Measurements from ENCODE around the gene RETREG3. TPM values are rescaled to one million over a fixed set of nuclear protein-coding genes. Genes with fewer than 3 reads are reported as not detected.
"Not testable (repeated sequence)": the region's sequence is repeated elsewhere in the genome, so short reads cannot be mapped to it uniquely, and the experiment has no call there.

Gene RETREG3
- total and polyA plus RNA-seq, 5 donors from 2014 or later = 116 to 243 (median 214) TPM

DNA sequence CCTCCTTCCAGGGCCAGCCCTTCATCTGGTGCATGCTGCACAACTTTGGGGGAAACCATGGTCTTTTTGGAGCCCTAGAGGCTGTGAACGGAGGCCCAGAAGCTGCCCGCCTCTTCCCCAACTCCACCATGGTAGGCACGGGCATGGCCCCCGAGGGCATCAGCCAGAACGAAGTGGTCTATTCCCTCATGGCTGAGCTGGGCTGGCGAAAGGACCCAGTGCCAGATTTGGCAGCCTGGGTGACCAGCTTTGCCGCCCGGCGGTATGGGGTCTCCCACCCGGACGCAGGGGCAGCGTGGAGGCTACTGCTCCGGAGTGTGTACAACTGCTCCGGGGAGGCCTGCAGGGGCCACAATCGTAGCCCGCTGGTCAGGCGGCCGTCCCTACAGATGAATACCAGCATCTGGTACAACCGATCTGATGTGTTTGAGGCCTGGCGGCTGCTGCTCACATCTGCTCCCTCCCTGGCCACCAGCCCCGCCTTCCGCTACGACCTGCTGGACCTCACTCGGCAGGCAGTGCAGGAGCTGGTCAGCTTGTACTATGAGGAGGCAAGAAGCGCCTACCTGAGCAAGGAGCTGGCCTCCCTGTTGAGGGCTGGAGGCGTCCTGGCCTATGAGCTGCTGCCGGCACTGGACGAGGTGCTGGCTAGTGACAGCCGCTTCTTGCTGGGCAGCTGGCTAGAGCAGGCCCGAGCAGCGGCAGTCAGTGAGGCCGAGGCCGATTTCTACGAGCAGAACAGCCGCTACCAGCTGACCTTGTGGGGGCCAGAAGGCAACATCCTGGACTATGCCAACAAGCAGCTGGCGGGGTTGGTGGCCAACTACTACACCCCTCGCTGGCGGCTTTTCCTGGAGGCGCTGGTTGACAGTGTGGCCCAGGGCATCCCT lies 65.7 kb downstream of the RETREG3 start:
- Histone ChIP-seq H3K27ac (ENCODE audit: insufficient read depth, low read length, poor library complexity, severe bottlenecking) (no peak overlapping the region), H3K4me3 (ENCODE audit: low read depth, low read length) (no peak overlapping the region), H3K9me3 (ENCODE audit: control insufficient read depth in 2 of 2, low read length in 2 of 2) (no peaks in the 10 kb centered on the region), H3K27me3 (ENCODE audit: control insufficient read depth, insufficient read depth, low read length) (no peaks in the 10 kb centered on the region), H3K4me1 (ENCODE audit: control insufficient read depth, insufficient read depth, low read length, poor library complexity, severe bottlenecking) (peaks cover 16% of the 10 kb centered on the region), H3K36me3 (ENCODE audit: control insufficient read depth, insufficient read depth, low read length) (no peaks in the 10 kb centered on the region)
- DNase-seq (no peak), ATAC-seq (ENCODE audit: low read depth in 2 of 2) (no peak)
- Mint-ChIP-seq H3K9me3 (no peaks in the 10 kb centered on the region), H3K27ac (no peak overlapping the region), H3K36me3 (peaks cover 8% of the 10 kb centered on the region), H3K27me3 (no peaks in the 10 kb centered on the region), H3K4me3 (no peak overlapping the region), H3K4me1 (peaks cover 0 to 15% (median 7%) of the 10 kb centered on the region in 4 donors)

DNA sequence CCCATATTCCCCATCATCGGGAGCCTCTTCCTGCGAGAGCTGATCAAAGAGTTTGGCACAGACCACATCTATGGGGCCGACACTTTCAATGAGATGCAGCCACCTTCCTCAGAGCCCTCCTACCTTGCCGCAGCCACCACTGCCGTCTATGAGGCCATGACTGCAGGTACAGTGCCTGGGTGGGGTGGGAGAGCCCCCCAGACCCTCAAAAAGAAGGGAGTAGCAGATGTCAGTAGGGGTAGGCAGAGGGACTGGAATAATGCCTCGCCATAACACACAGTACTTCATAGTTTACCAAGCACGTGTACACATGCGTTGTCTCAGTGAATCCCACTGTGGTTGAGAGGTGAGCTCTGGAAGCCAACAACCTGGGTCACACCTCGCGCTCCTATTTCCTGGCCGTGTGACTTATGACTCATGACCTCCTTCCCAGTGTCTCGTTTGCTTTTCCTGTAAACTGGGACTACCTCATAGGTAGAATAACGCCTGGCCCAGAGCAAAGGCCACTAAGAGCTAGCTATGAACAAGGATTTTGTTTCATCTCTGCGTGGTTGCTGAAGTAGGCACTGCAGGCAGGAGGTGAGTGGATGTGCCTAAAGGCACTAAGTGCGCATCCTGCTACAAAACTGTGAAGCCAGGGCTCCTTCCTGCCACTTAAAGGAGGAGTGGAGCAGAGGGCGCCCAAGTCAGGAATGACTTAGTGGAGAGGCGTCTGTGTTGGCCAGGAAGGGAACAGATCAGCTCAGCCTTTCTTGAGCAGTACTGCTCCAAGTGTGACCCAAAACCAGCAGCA lies 67.9 kb downstream of the RETREG3 start:
- Histone ChIP-seq H3K27me3 (ENCODE audit: control insufficient read depth, insufficient read depth, low read length) (no peaks in the 10 kb centered on the region), H3K27ac (ENCODE audit: insufficient read depth, low read length, poor library complexity, severe bottlenecking) (no peak overlapping the region), H3K4me1 (ENCODE audit: control insufficient read depth, insufficient read depth, low read length, poor library complexity, severe bottlenecking) (peaks cover 20% of the 10 kb centered on the region), H3K4me3 (ENCODE audit: low read depth, low read length) (no peak overlapping the region), H3K36me3 (ENCODE audit: control insufficient read depth, insufficient read depth, low read length) (no peaks in the 10 kb centered on the region), H3K9me3 (ENCODE audit: control insufficient read depth in 2 of 2, low read length in 2 of 2) (no peaks in the 10 kb centered on the region)
- Mint-ChIP-seq H3K4me3 (peak overlapping the region in 2 of 4 donors; percentile 8 to 70), H3K4me1 (peaks cover 0 to 29% (median 14%) of the 10 kb centered on the region in 4 donors), H3K9me3 (no peaks in the 10 kb centered on the region), H3K27ac (peak overlapping the region in 2 of 3 donors; percentile 13 to 43), H3K36me3 (peaks cover 8% of the 10 kb centered on the region), H3K27me3 (no peaks in the 10 kb centered on the region)
- DNase-seq (no peak), ATAC-seq (ENCODE audit: low read depth in 2 of 2) (no peak)

DNA sequence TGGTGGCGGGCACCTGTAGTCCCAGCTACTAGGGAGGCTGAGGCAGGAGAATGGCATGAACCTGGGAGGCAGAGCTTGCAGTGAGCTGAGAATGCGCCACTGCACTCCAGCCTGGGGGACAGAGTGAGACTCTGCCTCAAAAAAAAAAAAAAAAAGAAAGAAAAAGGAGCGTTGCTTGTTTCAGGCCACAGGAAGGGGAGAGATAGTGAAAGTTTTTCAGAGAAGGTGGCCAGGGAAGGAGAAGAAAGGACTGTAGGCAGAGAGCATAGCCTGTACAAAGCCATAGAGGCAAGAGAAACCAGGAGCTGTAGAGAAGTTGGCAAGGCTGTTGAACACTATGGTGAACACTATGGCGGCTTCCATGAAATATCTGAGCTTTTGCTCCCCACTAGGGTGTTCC lies 68.6 kb downstream of the RETREG3 start:
- H3K36me3 ChIP-seq (ENCODE audit: control insufficient read depth, insufficient read depth, low read length); H3K9me3 ChIP-seq (ENCODE audit: control insufficient read depth in 2 of 2, low read length in 2 of 2); DNase-seq; H3K27ac ChIP-seq (ENCODE audit: insufficient read depth, low read length, poor library complexity, severe bottlenecking); H3K36me3 Mint-ChIP-seq; H3K4me3 ChIP-seq (ENCODE audit: low read depth, low read length); H3K27me3 ChIP-seq (ENCODE audit: control insufficient read depth, insufficient read depth, low read length); H3K9me3 Mint-ChIP-seq; ATAC-seq (ENCODE audit: low read depth in 2 of 2); H3K27me3 Mint-ChIP-seq: not testable (repeated sequence)
- Mint-ChIP-seq H3K4me1 (peaks cover 0 to 32% (median 17%) of the 10 kb centered on the region in 4 donors), H3K4me3 (peak overlapping the region in 1 of 4 donors; percentile 70), H3K27ac (peak overlapping the region in 1 of 3 donors; percentile 43)
- peaks cover 24% of the 10 kb centered on the region for H3K4me1 ChIP-seq (ENCODE audit: control insufficient read depth, insufficient read depth, low read length, poor library complexity, severe bottlenecking)

DNA sequence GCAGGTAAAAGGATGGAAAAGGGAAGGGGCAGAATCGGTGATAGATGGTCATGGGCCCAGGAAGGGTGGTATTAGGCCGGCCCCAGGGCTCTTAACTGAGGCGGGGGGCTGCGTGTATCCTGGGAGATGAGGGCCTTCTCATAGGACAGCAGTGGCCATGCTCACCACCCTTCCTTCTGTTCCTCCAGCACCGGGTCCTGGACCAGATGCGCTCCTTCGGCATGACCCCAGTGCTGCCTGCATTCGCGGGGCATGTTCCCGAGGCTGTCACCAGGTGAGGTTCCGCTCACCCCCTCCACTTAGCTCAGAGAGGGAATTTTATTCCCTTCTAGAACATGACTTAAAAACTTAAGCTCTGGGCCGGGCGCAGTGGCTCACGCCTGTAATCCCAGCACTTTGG lies 70.7 kb downstream of the RETREG3 start:
- H3K4me1 Mint-ChIP-seq = peaks cover 0 to 37% (median 20%) of the 10 kb centered on the region in 4 donors
- peaks cover 8% of the 10 kb centered on the region for H3K36me3 Mint-ChIP-seq
- no peak overlapping the region for H3K27ac Mint-ChIP-seq
- no peaks in the 10 kb centered on the region for H3K9me3 Mint-ChIP-seq
- H3K27me3 ChIP-seq (ENCODE audit: control insufficient read depth, insufficient read depth, low read length) = no peaks in the 10 kb centered on the region
- DNase-seq (no peak), ATAC-seq (ENCODE audit: low read depth in 2 of 2) (no peak)
- no peak overlapping the region for H3K27ac ChIP-seq (ENCODE audit: insufficient read depth, low read length, poor library complexity, severe bottlenecking)
- H3K4me1 ChIP-seq (ENCODE audit: control insufficient read depth, insufficient read depth, low read length, poor library complexity, severe bottlenecking) = peaks cover 24% of the 10 kb centered on the region
- H3K4me3 ChIP-seq (ENCODE audit: low read depth, low read length) = no peak overlapping the region
- peak overlapping the region in 3 of 4 donors; percentile 58 to 83 (median 68) for H3K4me3 Mint-ChIP-seq
- H3K9me3 ChIP-seq (ENCODE audit: control insufficient read depth in 2 of 2, low read length in 2 of 2) = no peaks in the 10 kb centered on the region
- peaks cover 5% of the 10 kb centered on the region for H3K27me3 Mint-ChIP-seq
- H3K36me3 ChIP-seq (ENCODE audit: control insufficient read depth, insufficient read depth, low read length) = no peaks in the 10 kb centered on the region

DNA sequence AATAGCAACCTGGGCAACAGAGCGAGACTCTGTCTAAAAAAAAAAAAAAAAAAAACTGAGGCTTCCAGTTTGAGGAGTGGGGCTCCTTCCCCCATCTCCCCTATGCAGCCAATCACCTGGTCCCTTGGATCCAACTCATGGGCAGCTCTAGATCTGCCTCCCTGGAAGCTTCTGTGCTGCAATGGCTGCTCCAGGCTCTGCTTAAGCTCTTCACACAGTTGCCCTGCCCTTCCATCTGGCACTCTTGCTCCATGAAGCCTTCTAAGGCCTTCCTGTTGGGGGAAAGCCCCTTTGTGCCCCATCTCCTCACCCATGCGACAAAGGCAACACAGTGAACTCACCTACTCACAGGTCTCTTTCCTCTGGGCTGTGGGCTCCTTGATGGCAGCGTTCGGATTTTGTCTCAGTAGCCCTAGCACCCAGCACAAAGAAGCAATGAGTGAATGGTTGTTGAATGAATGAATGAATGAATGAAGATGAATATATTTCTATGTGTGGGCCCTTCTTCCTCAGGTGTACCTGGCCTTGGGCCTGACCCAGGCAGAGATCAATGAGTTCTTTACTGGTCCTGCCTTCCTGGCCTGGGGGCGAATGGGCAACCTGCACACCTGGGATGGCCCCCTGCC lies 71.2 kb downstream of the RETREG3 start:
- H3K4me1 Mint-ChIP-seq = peaks cover 0 to 39% (median 20%) of the 10 kb centered on the region in 4 donors

DNA sequence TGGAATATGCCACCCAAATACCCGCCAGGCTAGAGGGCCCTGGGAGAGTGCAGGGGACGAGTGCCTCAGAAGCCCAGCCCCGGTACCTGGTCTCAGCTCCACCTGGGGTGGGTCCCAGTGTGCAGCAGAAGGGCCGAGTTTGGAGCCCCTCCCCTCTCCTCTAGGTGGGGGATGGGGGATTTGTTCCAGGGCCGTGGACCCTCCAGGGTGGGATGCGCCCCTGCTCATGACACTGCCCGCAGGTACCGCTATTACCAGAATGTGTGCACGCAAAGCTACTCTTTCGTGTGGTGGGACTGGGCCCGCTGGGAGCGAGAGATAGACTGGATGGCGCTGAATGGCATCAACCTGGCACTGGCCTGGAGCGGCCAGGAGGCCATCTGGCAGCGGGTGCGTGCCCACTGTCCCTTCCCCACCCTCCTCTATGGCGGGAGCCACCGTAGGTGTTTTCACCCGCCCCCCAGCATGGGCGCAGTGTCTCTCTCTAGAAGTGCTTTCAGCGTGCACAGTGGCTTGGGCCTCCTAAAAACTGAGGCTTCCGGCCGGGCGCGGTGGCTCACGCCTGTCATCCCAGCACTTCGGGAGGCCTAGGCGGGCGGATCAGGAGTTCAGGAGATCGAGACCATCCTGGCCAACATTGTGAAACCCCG lies 71.9 kb downstream of the RETREG3 start:
- ATAC-seq (ENCODE audit: low read depth in 2 of 2) = no peak
- Histone ChIP-seq H3K9me3 (ENCODE audit: control insufficient read depth in 2 of 2, low read length in 2 of 2) (no peaks in the 10 kb centered on the region), H3K4me1 (ENCODE audit: control insufficient read depth, insufficient read depth, low read length, poor library complexity, severe bottlenecking) (peaks cover 24% of the 10 kb centered on the region), H3K27ac (ENCODE audit: insufficient read depth, low read length, poor library complexity, severe bottlenecking) (no peak overlapping the region), H3K27me3 (ENCODE audit: control insufficient read depth, insufficient read depth, low read length) (no peaks in the 10 kb centered on the region), H3K4me3 (ENCODE audit: low read depth, low read length) (peak overlapping the region; percentile 68), H3K36me3 (ENCODE audit: control insufficient read depth, insufficient read depth, low read length) (no peaks in the 10 kb centered on the region)
- Mint-ChIP-seq H3K4me1 (peaks cover 0 to 39% (median 20%) of the 10 kb centered on the region in 4 donors), H3K9me3 (no peaks in the 10 kb centered on the region), H3K27ac (peak overlapping the region in 1 of 3 donors; percentile 94), H3K27me3 (peaks cover 5% of the 10 kb centered on the region), H3K36me3 (peaks cover 8% of the 10 kb centered on the region), H3K4me3 (peak overlapping the region; percentile 71 to 92 (median 88))
- DNase-seq = no peak

More for the DNA sequence above, 71.2 kb downstream of the RETREG3 start:
- no peak for ATAC-seq (ENCODE audit: low read depth in 2 of 2)
- Histone ChIP-seq H3K27me3 (ENCODE audit: control insufficient read depth, insufficient read depth, low read length) (no peaks in the 10 kb centered on the region), H3K4me3 (ENCODE audit: low read depth, low read length) (no peak overlapping the region), H3K4me1 (ENCODE audit: control insufficient read depth, insufficient read depth, low read length, poor library complexity, severe bottlenecking) (peaks cover 24% of the 10 kb centered on the region), H3K27ac (ENCODE audit: insufficient read depth, low read length, poor library complexity, severe bottlenecking) (no peak overlapping the region), H3K36me3 (ENCODE audit: control insufficient read depth, insufficient read depth, low read length) (no peaks in the 10 kb centered on the region), H3K9me3 (ENCODE audit: control insufficient read depth in 2 of 2, low read length in 2 of 2) (no peaks in the 10 kb centered on the region)
- H3K4me3 Mint-ChIP-seq = peak overlapping the region; percentile 68 to 83 (median 78)
- H3K27ac Mint-ChIP-seq = peak overlapping the region in 2 of 3 donors; percentile 60 to 74
- peaks cover 5% of the 10 kb centered on the region for H3K27me3 Mint-ChIP-seq
- DNase-seq = no peak
- H3K9me3 Mint-ChIP-seq = no peaks in the 10 kb centered on the region
- peaks cover 8% of the 10 kb centered on the region for H3K36me3 Mint-ChIP-seq
